Astrocyte (in vitro differentiated cells and primary cell): Measurements from ENCODE around the gene ZNF322.

Source experiments
- CTCF ChIP-seq: IDR thresholded peaks from 2 replicates; pipeline ENCODE4 v1.5.1; 2011; ENCODE audit warnings: low read depth, mild to moderate bottlenecking, inconsistent platforms, low read length, moderate library complexity; ENCODE audit not compliant: insufficient read depth
- EZH2 ChIP-seq: IDR thresholded peaks from 2 replicates; pipeline ENCODE4 v1.6.1; 2012; ENCODE audit warnings: mild to moderate bottlenecking, low read length, inconsistent platforms; ENCODE audit not compliant: insufficient read depth

- TF ChIP-seq CTCF: no peak
- TF ChIP-seq EZH2: no peak
Observed at GRCh38 chr6:26657256-26657655, 2.3 kb downstream of the ZNF322 start.
